ENCODE data around the gene OR10R2.

Gene OR10R2

DNA sequence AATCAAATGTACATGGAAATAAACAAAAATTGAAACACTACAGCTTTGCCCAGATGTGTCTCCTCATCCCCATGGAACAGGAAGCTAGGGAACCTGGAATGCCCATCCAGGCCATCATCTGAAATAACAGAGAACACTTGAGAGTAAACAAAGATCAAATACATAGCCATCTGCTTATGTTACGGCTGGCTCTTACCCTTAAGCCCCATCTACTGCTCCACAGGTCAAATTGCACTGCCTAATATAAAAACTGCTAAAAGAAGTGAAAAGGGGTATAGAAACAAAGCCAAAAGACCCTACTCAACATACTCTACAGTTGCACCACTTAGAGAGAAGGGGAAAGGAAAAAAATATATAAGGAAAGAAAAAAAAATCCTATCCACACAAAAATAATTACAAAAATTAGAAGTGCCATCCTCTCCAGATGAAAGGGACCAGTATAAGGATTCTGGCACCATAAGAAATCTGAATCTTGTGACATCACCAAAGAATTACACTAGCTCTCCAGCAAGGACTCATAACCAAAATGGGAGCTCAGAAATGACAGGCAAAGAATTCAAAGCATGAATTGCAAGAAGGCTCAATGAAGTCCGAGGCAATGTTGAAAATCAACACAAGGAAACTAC, 55.3 kb downstream of the OR10R2 start:
- DNase-seq (ENCODE audit: low read depth in 2 of 2): no peak
